Kidney (tissue), 14 donors: ENCODE results near the gene ESD. TPM values are rescaled to one million over a fixed set of nuclear protein-coding genes. Genes with fewer than 3 reads are reported as not detected.
"Not testable (repeated sequence)": the region's sequence is repeated elsewhere in the genome, so short reads cannot be mapped to it uniquely, and the experiment has no call there.

ENCODE experiments used
- DNase-seq, 5 donors: peaks; one replicate each; pipeline ENCODE4 v3.0.0-alpha.2; 2013 to 2020
- FAIRE-seq: peaks from 2 replicates; lab custom pipeline; 2012; peaks lifted over from hg19 to GRCh38; lab: Jason Lieb, UNC
- H3K27ac ChIP-seq, 2 donors: one replicate each; pipeline ENCODE4 v1.7.0; 2013; ENCODE audit warnings: low read depth in 2 of 2, low read length in 2 of 2, inconsistent platforms in 1 of 2
- H3K27me3 ChIP-seq: one replicate; pipeline ENCODE4 v1.7.1; 2013; ENCODE audit warnings: low read length, inconsistent platforms; ENCODE audit not compliant: control insufficient read depth, insufficient read depth
- H3K36me3 ChIP-seq, 3 donors: one replicate each; pipeline versions ENCODE4 v1.7.0 to v1.7.1; 2013; ENCODE audit warnings: low read length in 3 of 3, control low read depth in 1 of 3, inconsistent platforms in 1 of 3; ENCODE audit not compliant: insufficient read depth in 3 of 3, control insufficient read depth in 2 of 3
- H3K4me1 ChIP-seq, 3 donors: one replicate each; pipeline versions ENCODE4 v1.7.0 to v1.7.1; 2013; ENCODE audit warnings: low read length in 3 of 3, inconsistent platforms in 1 of 3, low read depth in 1 of 3; ENCODE audit not compliant: control insufficient read depth in 2 of 3, insufficient read depth in 2 of 3
- H3K4me3 ChIP-seq, 3 donors: one replicate each; pipeline versions ENCODE4 v1.7.0 to v1.8.1; 2013; ENCODE audit warnings: low read length in 3 of 3, control low read depth in 1 of 3, inconsistent platforms in 1 of 3
- H3K9ac ChIP-seq, 3 donors: one replicate each; pipeline versions ENCODE4 v1.7.0 to v1.7.1; 2013; ENCODE audit warnings: low read length in 3 of 3, control low read depth in 1 of 3, inconsistent platforms in 1 of 3
- H3K9me3 ChIP-seq, 3 donors: one replicate each; pipeline versions ENCODE4 v1.7.0 to v1.7.1; 2013; ENCODE audit warnings: low read length in 3 of 3, control low read depth in 1 of 3, inconsistent platforms in 1 of 3; ENCODE audit not compliant: control insufficient read depth in 2 of 3, insufficient read depth in 1 of 3
- intact Hi-C: fragments of 100-400 bp; cut with DNase I; formaldehyde crosslinking; loops from one replicate; pipeline ENCODE4 v1.11.1; 2022
- polyA plus RNA-seq: library from polyadenylated mRNA; stranded (reverse); fragments of 350-450 nt; fragmentation: Illumina TruSeq; extraction: RNeasy Lipid Tissue Mini Kit (QIAGEN cat#74804); gene quantifications from one replicate; pipeline ENCODE4 v1.2.3, GENCODE V29; 2014; ENCODE audit warnings: low read depth, low replicate concordance; ENCODE audit not compliant: insufficient read depth
- total RNA-seq: library from RNA; stranded (reverse); fragmentation: NEBNext Ultra II Directional; extraction: Animal tissue kit (Norgen Biotek cat#: 25700); gene quantifications from one replicate; pipeline ENCODE4 v1.2.1, GENCODE V29; 2021
- TF ChIP-seq, protein P1 (sequence below): IDR thresholded peaks from 3 replicates; pipeline ENCODE4 v1.5.1; 2012; ENCODE audit warnings: mild to moderate bottlenecking, moderate library complexity, borderline replicate concordance; ENCODE audit not compliant: insufficient read depth; ENCODE audit errors: extremely low read depth
- donor health status: control.
- donor health status: control.
- donor health status: control.
- donor health status: control.
- donor health status: control.
- donor health status: DM: yes; HTN: yes; CAD: no.
- donor health status: Normal renal cell carcinoma (clear cell type).

The ESD gene
- total and polyA plus RNA-seq, 2 donors from 2014 or later: 98.5 to 179 TPM

DNA sequence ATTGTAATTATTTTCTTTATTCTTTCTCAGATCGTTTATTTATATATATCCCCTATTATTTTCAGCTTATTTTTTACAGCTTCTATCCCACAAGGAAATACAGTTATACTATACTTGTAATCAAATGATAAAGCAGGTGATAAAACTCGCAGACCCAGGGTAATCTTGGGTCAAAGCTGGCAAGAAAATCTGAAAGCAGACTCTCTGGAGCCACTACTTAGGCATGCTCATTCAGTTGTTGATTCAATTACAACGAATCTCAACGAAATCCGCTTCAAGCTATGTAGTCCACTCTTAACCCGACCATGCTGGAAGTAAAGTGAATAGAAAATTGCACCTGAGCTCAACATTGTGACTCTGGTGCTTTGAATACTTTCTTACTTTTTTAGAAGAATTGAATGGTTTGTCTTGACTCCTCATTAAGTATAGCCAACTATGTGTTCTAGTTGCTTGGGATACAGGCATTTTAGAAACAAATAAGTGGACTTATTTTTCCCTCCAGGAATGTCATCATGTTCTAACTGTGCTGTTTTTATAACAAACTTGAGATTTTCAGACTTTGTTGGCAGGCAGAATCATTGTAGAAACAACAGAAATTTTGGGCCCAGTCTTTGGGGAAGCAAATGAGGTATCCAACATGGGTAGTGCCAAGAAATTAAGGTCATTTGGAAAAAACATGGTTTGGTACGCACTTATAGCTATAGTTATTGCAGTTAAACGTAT, 21.4 kb downstream of the ESD start:
- intact Hi-C loops: no loop called here
- no peak for DNase-seq
- Histone ChIP-seq H3K4me1 (no peaks in the 10 kb centered on the region), H3K36me3 (peaks cover 3 to 60% (median 22%) of the 10 kb centered on the region in 3 donors), H3K9ac (no peak overlapping the region), H3K27ac (no peak overlapping the region), H3K27me3 (no peaks in the 10 kb centered on the region), H3K4me3 (no peak overlapping the region), H3K9me3 (no peaks in the 10 kb centered on the region)
- TF ChIP-seq, protein P1, sequence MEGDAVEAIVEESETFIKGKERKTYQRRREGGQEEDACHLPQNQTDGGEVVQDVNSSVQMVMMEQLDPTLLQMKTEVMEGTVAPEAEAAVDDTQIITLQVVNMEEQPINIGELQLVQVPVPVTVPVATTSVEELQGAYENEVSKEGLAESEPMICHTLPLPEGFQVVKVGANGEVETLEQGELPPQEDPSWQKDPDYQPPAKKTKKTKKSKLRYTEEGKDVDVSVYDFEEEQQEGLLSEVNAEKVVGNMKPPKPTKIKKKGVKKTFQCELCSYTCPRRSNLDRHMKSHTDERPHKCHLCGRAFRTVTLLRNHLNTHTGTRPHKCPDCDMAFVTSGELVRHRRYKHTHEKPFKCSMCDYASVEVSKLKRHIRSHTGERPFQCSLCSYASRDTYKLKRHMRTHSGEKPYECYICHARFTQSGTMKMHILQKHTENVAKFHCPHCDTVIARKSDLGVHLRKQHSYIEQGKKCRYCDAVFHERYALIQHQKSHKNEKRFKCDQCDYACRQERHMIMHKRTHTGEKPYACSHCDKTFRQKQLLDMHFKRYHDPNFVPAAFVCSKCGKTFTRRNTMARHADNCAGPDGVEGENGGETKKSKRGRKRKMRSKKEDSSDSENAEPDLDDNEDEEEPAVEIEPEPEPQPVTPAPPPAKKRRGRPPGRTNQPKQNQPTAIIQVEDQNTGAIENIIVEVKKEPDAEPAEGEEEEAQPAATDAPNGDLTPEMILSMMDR: no peak
- FAIRE-seq: no peak

DNA sequence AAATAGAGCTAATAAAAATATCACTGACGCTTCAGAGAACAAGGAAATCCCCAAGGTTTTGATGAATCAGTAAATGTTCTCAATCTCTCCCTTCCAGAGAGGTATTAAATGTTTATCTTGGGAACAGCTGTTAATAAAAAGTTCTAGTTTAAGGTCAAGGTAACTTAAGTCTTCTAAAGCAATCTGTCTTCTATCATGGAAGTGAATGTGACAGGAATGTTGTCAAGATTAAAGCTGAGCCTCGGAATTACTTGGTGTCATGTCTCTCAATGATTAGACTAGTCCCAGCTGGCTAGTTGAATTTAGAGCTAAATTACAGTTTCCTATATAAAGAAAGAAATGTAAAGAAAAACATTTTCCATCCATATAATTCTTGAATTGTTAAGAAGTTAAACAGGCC, 23.4 kb downstream of the ESD start:
- H3K4me1 ChIP-seq: no peaks in the 10 kb centered on the region
- no peak overlapping the region for H3K9ac ChIP-seq
- H3K4me3 ChIP-seq: no peak overlapping the region
- no peaks in the 10 kb centered on the region for H3K9me3 ChIP-seq
- H3K27me3 ChIP-seq: no peaks in the 10 kb centered on the region
- TF ChIP-seq, protein P1: no peak
- FAIRE-seq: no peak
- peak in 2 of 5 donors; percentile 26 to 35 for DNase-seq
- no peak overlapping the region for H3K27ac ChIP-seq
- intact Hi-C loops: no loop called here
- peaks cover 0 to 47% (median 19%) of the 10 kb centered on the region in 3 donors for H3K36me3 ChIP-seq

DNA sequence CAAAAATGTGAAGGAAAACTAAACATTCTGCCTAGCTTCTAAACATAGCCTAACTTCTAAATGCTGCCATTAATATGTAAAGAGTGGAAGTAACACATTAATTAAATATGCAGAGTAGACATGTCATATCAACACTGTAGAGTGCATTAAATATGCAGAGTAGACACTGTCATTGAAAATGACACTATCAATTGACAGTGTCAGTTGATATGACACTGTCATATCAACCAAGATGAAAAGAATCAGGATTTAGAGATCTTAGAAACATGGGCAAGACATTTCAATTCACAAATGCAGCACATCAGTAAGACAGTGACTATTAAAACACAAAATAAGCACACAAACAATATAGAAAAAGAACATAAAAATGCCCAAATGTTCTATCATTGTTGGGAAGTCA, 25.3 kb downstream of the ESD start:
- Histone ChIP-seq H3K27ac (no peak overlapping the region), H3K4me1 (no peaks in the 10 kb centered on the region), H3K4me3 (no peak overlapping the region), H3K27me3 (no peaks in the 10 kb centered on the region), H3K36me3 (peaks cover 0 to 37% (median 16%) of the 10 kb centered on the region in 3 donors), H3K9me3 (no peaks in the 10 kb centered on the region), H3K9ac (no peak overlapping the region)
- FAIRE-seq (no peak), DNase-seq (no peak)
- TF ChIP-seq, protein P1: no peak
- intact Hi-C loops: no loop called here

DNA sequence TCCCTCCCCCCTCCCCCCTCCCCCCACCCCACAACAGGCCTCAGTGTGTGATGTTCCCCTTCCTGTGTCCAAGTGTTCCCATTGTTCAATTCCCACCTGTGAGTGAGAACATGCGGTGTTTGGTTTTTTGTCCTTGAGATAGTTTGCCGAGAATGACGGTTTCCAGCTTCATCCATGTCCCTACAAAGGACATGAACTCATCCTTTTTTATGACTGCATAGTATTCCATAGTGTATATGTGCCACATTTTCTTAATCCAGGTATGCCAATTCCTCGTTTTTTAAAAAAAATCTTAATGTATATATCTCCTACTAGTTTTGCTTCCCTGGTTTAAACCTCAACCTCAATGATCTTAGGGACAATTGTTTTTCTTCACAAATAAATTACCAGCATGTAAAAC, 27.0 kb downstream of the ESD start:
- peaks cover 0 to 25% (median 7%) of the 10 kb centered on the region in 3 donors for H3K36me3 ChIP-seq
- H3K9ac ChIP-seq, H3K9me3 ChIP-seq, H3K27ac ChIP-seq, H3K4me1 ChIP-seq, FAIRE-seq, H3K4me3 ChIP-seq, H3K27me3 ChIP-seq, DNase-seq, intact Hi-C loops: not testable (repeated sequence)
